ENCODE measurements around the gene CAPN11.
"Not testable (repeated sequence)": the region's sequence is repeated elsewhere in the genome, so short reads cannot be mapped to it uniquely, and the experiment has no call there.

CAPN11 gene

GRCh38 chr6:44182911-44183390 is 24.3 kb downstream of the CAPN11 start:
- no peaks in the 10 kb centered on the region for H3K4me1 ChIP-seq (ENCODE audit: control insufficient read depth, insufficient read depth, low read length)
- H3K4me3 ChIP-seq (ENCODE audit: low read length in 2 of 2) = no peak overlapping the region
- no peak overlapping the region for H3K9ac ChIP-seq (ENCODE audit: low read length in 2 of 2)
- H3K27me3 ChIP-seq (ENCODE audit: control insufficient read depth in 1 of 2, insufficient read depth in 2 of 2, low read length in 2 of 2) = no peaks in the 10 kb centered on the region
- no peaks in the 10 kb centered on the region for H3K9me3 ChIP-seq (ENCODE audit: control insufficient read depth in 2 of 2, low read length in 2 of 2)
- H3K27ac ChIP-seq (ENCODE audit: low read length) = no peak overlapping the region
- H3K36me3 ChIP-seq (ENCODE audit: control insufficient read depth in 2 of 2, insufficient read depth in 2 of 2, low read length in 2 of 2) = no peaks in the 10 kb centered on the region

- Histone ChIP-seq H3K9ac (ENCODE audit: low read length in 2 of 2) (no peak overlapping the region), H3K9me3 (ENCODE audit: control insufficient read depth in 2 of 2, low read length in 2 of 2) (no peaks in the 10 kb centered on the region), H3K27me3 (ENCODE audit: control insufficient read depth in 1 of 2, insufficient read depth in 2 of 2, low read length in 2 of 2) (no peaks in the 10 kb centered on the region), H3K27ac (ENCODE audit: low read length) (no peak overlapping the region), H3K4me3 (ENCODE audit: low read length in 2 of 2) (no peak overlapping the region), H3K4me1 (ENCODE audit: control insufficient read depth, insufficient read depth, low read length) (no peaks in the 10 kb centered on the region), H3K36me3 (ENCODE audit: control insufficient read depth in 2 of 2, insufficient read depth in 2 of 2, low read length in 2 of 2) (no peaks in the 10 kb centered on the region)
These were observed 25.2 kb downstream of the CAPN11 start for GRCh38 chr6:44183783-44184182.

GRCh38 chr6:44185356-44185755 is 26.7 kb downstream of the CAPN11 start:
- H3K27me3 ChIP-seq (ENCODE audit: control insufficient read depth in 1 of 2, insufficient read depth in 2 of 2, low read length in 2 of 2); H3K9ac ChIP-seq (ENCODE audit: low read length in 2 of 2); H3K36me3 ChIP-seq (ENCODE audit: control insufficient read depth in 2 of 2, insufficient read depth in 2 of 2, low read length in 2 of 2); H3K4me3 ChIP-seq (ENCODE audit: low read length in 2 of 2); H3K4me1 ChIP-seq (ENCODE audit: control insufficient read depth, insufficient read depth, low read length); H3K9me3 ChIP-seq (ENCODE audit: control insufficient read depth in 2 of 2, low read length in 2 of 2); H3K27ac ChIP-seq (ENCODE audit: low read length): not testable (repeated sequence)

- H3K36me3 ChIP-seq (ENCODE audit: control insufficient read depth in 2 of 2, insufficient read depth in 2 of 2, low read length in 2 of 2) = no peaks in the 10 kb centered on the region
- no peak overlapping the region for H3K4me3 ChIP-seq (ENCODE audit: low read length in 2 of 2)
- H3K9ac ChIP-seq (ENCODE audit: low read length in 2 of 2) = no peak overlapping the region
- H3K27ac ChIP-seq (ENCODE audit: low read length) = peak overlapping the region; percentile 24
- no peaks in the 10 kb centered on the region for H3K27me3 ChIP-seq (ENCODE audit: control insufficient read depth in 1 of 2, insufficient read depth in 2 of 2, low read length in 2 of 2)
- no peaks in the 10 kb centered on the region for H3K9me3 ChIP-seq (ENCODE audit: control insufficient read depth in 2 of 2, low read length in 2 of 2)
- H3K4me1 ChIP-seq (ENCODE audit: control insufficient read depth, insufficient read depth, low read length) = no peaks in the 10 kb centered on the region
These were observed 27.5 kb downstream of the CAPN11 start for GRCh38 chr6:44185953-44186634.

- Histone ChIP-seq H3K36me3 (ENCODE audit: control insufficient read depth in 2 of 2, insufficient read depth in 2 of 2, low read length in 2 of 2) (no peaks in the 10 kb centered on the region), H3K4me3 (ENCODE audit: low read length in 2 of 2) (no peak overlapping the region), H3K27me3 (ENCODE audit: control insufficient read depth in 1 of 2, insufficient read depth in 2 of 2, low read length in 2 of 2) (no peaks in the 10 kb centered on the region), H3K27ac (ENCODE audit: low read length) (peak overlapping the region; percentile 24), H3K9me3 (ENCODE audit: control insufficient read depth in 2 of 2, low read length in 2 of 2) (no peaks in the 10 kb centered on the region), H3K4me1 (ENCODE audit: control insufficient read depth, insufficient read depth, low read length) (no peaks in the 10 kb centered on the region), H3K9ac (ENCODE audit: low read length in 2 of 2) (no peak overlapping the region)
These were observed 28.0 kb downstream of the CAPN11 start for GRCh38 chr6:44186635-44187025.

- no peaks in the 10 kb centered on the region for H3K36me3 ChIP-seq (ENCODE audit: control insufficient read depth in 2 of 2, insufficient read depth in 2 of 2, low read length in 2 of 2)
- no peak overlapping the region for H3K9ac ChIP-seq (ENCODE audit: low read length in 2 of 2)
- H3K4me3 ChIP-seq (ENCODE audit: low read length in 2 of 2) = no peak overlapping the region
- no peak overlapping the region for H3K27ac ChIP-seq (ENCODE audit: low read length)
- H3K27me3 ChIP-seq (ENCODE audit: control insufficient read depth in 1 of 2, insufficient read depth in 2 of 2, low read length in 2 of 2) = no peaks in the 10 kb centered on the region
- H3K4me1 ChIP-seq (ENCODE audit: control insufficient read depth, insufficient read depth, low read length) = peaks cover 3% of the 10 kb centered on the region
- H3K9me3 ChIP-seq (ENCODE audit: control insufficient read depth in 2 of 2, low read length in 2 of 2) = no peaks in the 10 kb centered on the region
These were observed 30.2 kb downstream of the CAPN11 start for GRCh38 chr6:44188819-44189218.

- Histone ChIP-seq H3K27me3 (ENCODE audit: control insufficient read depth in 1 of 2, insufficient read depth in 2 of 2, low read length in 2 of 2) (no peaks in the 10 kb centered on the region), H3K9ac (ENCODE audit: low read length in 2 of 2) (no peak overlapping the region), H3K4me1 (ENCODE audit: control insufficient read depth, insufficient read depth, low read length) (peaks cover 3% of the 10 kb centered on the region), H3K36me3 (ENCODE audit: control insufficient read depth in 2 of 2, insufficient read depth in 2 of 2, low read length in 2 of 2) (no peaks in the 10 kb centered on the region), H3K4me3 (ENCODE audit: low read length in 2 of 2) (no peak overlapping the region), H3K9me3 (ENCODE audit: control insufficient read depth in 2 of 2, low read length in 2 of 2) (no peaks in the 10 kb centered on the region), H3K27ac (ENCODE audit: low read length) (no peak overlapping the region)
These were observed 30.6 kb downstream of the CAPN11 start for GRCh38 chr6:44189257-44189656.

GRCh38 chr6:44190715-44191114 is 32.1 kb downstream of the CAPN11 start:
- Histone ChIP-seq H3K27me3 (ENCODE audit: control insufficient read depth in 1 of 2, insufficient read depth in 2 of 2, low read length in 2 of 2) (no peaks in the 10 kb centered on the region), H3K9ac (ENCODE audit: low read length in 2 of 2) (no peak overlapping the region), H3K4me1 (ENCODE audit: control insufficient read depth, insufficient read depth, low read length) (peaks cover 3% of the 10 kb centered on the region), H3K9me3 (ENCODE audit: control insufficient read depth in 2 of 2, low read length in 2 of 2) (no peaks in the 10 kb centered on the region), H3K4me3 (ENCODE audit: low read length in 2 of 2) (no peak overlapping the region), H3K27ac (ENCODE audit: low read length) (no peak overlapping the region), H3K36me3 (ENCODE audit: control insufficient read depth in 2 of 2, insufficient read depth in 2 of 2, low read length in 2 of 2) (no peaks in the 10 kb centered on the region)

GRCh38 chr6:44192428-44193041 is 33.9 kb downstream of the CAPN11 start:
- Histone ChIP-seq H3K9me3 (ENCODE audit: control insufficient read depth in 2 of 2, low read length in 2 of 2) (no peaks in the 10 kb centered on the region), H3K27ac (ENCODE audit: low read length) (no peak overlapping the region), H3K4me1 (ENCODE audit: control insufficient read depth, insufficient read depth, low read length) (peaks cover 3% of the 10 kb centered on the region), H3K9ac (ENCODE audit: low read length in 2 of 2) (peak overlapping the region in 1 of 2 donors; percentile 36), H3K4me3 (ENCODE audit: low read length in 2 of 2) (peak overlapping the region in 1 of 2 donors; percentile 12), H3K27me3 (ENCODE audit: control insufficient read depth in 1 of 2, insufficient read depth in 2 of 2, low read length in 2 of 2) (no peaks in the 10 kb centered on the region), H3K36me3 (ENCODE audit: control insufficient read depth in 2 of 2, insufficient read depth in 2 of 2, low read length in 2 of 2) (no peaks in the 10 kb centered on the region)

- no peaks in the 10 kb centered on the region for H3K27me3 ChIP-seq (ENCODE audit: control insufficient read depth in 1 of 2, insufficient read depth in 2 of 2, low read length in 2 of 2)
- no peak overlapping the region for H3K4me3 ChIP-seq (ENCODE audit: low read length in 2 of 2)
- H3K9me3 ChIP-seq (ENCODE audit: control insufficient read depth in 2 of 2, low read length in 2 of 2) = no peaks in the 10 kb centered on the region
- peaks cover 3% of the 10 kb centered on the region for H3K4me1 ChIP-seq (ENCODE audit: control insufficient read depth, insufficient read depth, low read length)
- H3K36me3 ChIP-seq (ENCODE audit: control insufficient read depth in 2 of 2, insufficient read depth in 2 of 2, low read length in 2 of 2) = no peaks in the 10 kb centered on the region
- no peak overlapping the region for H3K9ac ChIP-seq (ENCODE audit: low read length in 2 of 2)
- no peak overlapping the region for H3K27ac ChIP-seq (ENCODE audit: low read length)
These were observed 34.8 kb downstream of the CAPN11 start for GRCh38 chr6:44193307-44193910.

GRCh38 chr6:44194326-44194725 is 35.7 kb downstream of the CAPN11 start:
- no peak overlapping the region for H3K9ac ChIP-seq (ENCODE audit: low read length in 2 of 2)
- peaks cover 3% of the 10 kb centered on the region for H3K4me1 ChIP-seq (ENCODE audit: control insufficient read depth, insufficient read depth, low read length)
- H3K36me3 ChIP-seq (ENCODE audit: control insufficient read depth in 2 of 2, insufficient read depth in 2 of 2, low read length in 2 of 2) = no peaks in the 10 kb centered on the region
- no peak overlapping the region for H3K27ac ChIP-seq (ENCODE audit: low read length)
- no peaks in the 10 kb centered on the region for H3K27me3 ChIP-seq (ENCODE audit: control insufficient read depth in 1 of 2, insufficient read depth in 2 of 2, low read length in 2 of 2)
- H3K9me3 ChIP-seq (ENCODE audit: control insufficient read depth in 2 of 2, low read length in 2 of 2) = no peaks in the 10 kb centered on the region
- no peak overlapping the region for H3K4me3 ChIP-seq (ENCODE audit: low read length in 2 of 2)
